CD4-positive, alpha-beta T cell treated with Interleukin-6 at 100 ng/mL for 8 hours (primary cell): ENCODE data around the gene ZNF780B.
"Not testable (repeated sequence)": the region's sequence is repeated elsewhere in the genome, so short reads cannot be mapped to it uniquely, and the experiment has no call there.

Experiments used
- DNase-seq: peaks from one replicate; pipeline ENCODE4 v3.0.0-alpha.2; 2020; ENCODE audit warnings: mixed read lengths, low spot score

The ZNF780B gene

DNA sequence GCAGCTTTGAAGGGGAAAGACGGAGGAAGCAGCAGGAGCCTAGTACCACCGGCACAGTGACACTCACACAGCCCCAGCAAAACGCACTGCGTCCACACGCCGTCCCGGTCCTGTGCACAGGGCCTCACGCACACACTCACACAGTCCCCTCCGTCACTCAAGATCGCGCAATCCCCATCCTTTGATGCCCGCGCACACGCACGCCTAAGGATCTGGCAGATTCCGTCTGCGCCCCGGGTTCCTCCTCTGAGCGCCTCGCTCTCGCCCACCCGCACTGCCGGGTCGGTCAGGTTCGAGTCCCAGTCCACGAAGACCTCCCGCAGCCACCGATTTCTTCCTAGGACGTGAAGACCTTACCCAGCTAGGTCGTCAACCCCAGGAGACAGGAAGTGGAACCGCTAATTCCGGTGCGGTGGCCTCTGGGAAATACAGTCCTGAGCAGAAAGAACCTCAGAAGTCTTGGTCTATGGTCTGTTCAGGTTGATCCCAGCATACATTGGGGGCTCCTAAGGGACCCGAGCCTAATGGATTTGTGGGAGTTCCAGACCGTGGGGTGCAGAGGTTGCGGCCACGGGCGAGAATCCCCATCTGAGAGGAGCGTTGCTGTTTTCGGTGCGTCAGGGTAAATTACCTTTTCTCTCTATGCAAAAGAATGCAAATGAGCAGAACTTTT, at the start of gene ZNF780B:
TSS of gene ZNF780B (minus strand) at position 400 of the 673 bp plus-strand sequence. CDS start 5,899 bp downstream, outside the sequence.
- peak; percentile 63 for DNase-seq

DNA sequence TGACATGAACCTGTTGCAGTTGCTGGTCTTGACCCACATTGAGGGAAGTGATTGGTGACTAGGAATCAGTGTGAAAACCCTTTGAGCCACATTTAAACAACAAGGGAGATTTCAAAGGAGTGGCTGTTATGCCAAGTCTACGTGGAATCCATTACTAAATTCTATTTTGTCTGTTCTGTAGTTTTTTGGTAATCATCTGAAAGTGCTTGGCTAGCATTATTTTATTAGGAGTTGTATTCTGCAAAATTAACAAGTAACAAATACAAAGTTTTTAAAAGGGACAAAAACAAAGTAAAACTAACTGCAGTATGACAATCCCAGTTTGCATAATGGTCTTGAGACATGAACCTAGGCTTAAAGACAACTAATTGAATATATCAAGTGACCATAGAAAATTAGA, 48.7 kb upstream of the ZNF780B start:
- DNase-seq: no peak

DNA sequence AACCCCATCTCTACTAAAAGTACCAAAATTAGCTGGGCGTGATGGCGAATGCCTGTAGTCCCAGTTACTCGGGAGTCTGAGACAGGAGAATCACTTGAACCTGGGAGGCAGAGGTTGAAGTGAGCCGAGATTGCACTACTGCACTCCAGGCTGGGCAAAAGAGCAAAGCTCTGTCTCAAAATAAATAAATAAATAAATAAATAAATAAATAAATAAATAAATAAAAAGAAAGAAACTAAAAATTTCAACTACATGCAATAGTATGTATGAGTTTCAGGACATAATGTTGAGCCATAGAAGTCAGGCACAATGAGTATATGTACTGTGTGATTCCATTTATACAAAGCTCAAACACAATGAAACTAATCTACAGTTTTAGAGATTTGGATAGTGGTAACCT, 47.6 kb upstream of the ZNF780B start:
- no peak for DNase-seq

DNA sequence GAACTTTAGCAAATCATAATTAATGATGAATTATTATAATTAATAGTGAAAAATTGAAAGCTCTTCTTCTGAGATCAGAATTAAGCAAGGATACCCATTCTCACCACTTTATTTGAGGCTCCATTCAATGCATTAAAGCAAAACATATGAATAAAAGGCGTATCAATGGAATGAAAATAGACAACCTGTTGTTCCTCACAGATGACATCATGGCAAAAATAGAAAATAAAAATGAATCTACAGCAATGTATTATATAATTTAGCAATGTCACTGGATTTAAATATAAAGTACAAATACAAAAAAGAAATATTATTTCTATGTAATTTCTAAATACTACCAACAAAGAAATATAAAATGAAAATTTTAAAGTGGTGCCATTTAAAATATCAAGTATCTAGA, 45.8 kb upstream of the ZNF780B start:
- DNase-seq: no peak

DNA sequence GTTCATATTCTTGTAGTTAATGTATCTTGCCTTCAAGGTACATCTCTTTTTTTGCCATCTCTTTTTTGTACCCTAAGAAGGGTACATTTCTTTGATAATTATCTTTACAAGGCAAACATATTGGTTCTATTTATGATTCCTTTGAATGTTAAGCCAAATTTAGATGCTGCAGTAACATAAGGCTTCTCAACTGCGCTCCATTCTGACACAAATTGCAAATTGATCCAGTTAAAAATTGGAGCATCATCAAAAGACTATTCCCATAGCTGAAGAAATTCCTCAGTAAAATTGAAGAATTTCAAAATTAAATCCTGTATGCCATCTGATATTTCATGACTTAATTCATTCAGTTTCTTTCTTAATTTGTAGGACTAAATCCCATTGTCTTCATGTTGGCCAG, 37.4 kb upstream of the ZNF780B start:
- no peak for DNase-seq

DNA sequence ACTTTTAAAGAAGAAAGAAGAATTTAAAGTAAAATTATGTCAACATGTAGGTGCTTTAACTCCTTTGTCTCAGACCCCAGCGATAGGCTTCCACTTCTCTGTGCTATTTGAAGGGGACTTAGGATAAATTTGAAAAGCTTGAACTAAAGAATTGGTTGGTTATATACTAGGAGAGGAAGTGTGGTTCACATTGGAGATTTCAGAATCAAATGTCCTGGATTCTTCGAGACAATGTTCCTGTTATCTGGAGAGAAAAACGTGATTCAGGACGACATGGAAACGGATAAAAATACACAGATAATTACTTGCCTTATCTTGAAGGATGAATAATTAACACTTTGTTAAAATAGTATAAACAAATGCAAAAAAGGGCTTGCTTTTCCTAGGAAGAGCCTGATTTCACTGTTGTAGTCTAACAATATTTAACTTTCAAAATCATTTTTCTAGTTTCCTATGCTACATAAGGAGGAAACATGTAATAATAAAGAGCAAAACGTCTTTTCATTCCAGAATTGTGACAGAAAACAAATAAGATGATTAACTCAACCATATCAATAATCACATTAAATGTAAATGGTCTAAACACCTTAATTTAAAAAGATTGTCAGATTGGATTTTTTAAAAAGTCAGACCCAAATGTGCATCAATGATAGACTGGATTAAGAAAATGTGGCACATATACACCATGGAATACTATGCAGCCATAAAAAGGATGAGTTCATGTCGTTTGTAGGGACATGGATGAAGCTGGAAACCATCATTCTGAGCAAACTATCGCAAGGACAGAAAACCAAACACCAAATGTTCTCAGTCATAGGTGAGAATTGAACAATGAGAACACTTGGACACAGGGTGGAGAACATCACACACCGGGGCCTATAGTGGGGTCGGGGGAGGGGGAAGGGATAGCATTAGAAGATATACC, 35.4 kb upstream of the ZNF780B start:
- DNase-seq: no peak

DNA sequence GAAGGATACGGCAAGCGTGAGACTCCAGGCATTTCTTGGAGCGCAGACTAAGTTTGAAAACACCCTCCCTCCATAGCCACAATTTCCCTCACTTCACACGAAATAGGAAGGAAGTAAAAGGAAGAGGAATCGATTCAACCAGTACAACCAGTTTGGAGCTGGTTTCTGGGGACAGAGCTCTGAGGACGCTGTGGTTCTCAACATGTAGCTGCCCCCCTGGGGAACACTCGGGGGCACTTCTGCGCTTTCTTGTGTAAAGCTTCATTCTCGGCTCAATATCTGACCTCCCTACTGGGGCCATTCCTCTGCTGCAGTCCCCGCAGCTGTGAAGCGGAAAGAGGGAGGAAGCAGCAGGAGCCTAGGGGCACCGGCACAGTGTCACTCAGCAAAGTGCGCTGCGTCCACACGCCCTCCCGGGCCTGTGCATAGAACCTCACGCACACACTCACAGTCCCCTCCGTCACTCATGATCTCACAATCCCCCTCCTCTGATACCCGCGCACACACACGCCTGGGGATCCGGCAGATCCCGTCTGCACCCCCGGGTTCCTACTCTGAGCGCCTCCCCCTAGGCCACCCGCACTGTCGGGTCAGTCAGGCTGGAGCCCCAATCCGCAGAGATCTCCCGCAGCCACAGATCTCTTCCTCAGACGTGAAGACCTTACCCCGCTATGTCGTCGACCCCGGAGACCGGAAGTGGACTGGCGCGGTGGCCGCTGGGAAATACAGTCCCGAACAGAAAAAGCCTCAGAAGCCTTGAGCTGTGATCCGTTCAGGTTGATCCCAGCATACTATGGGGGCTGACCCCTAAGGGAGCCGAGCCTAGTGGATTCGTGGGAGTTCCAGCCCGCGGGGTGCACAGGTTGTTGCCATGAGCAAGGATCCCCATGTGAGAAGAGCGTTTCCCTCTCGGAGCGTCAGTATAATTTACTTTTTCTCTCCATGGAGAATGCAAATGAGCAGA, 34.5 kb upstream of the ZNF780B start, which contains the start of gene ZNF780A:
TSS of gene ZNF780A (minus strand) at position 703 of the 964 bp plus-strand sequence. CDS start 6,190 bp downstream, outside the sequence.
- DNase-seq: peak; percentile 72

DNA sequence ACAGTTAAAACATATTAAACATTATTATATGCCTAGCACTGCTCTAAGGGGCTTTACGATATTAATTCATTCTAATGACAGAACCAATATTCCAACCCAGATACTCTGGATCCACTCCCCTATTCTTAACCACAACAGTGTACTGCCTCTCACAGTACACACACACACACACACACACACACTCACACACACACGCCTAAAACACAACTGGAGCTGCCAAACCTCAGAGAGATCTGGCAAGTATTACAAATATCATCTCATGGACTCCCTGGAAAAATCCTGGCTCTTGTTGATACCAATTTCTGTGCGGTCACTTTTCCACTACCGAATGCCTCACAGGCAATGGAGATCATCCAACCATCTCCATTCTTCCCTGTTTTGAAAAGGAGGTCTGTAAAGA, 33.4 kb upstream of the ZNF780B start:
- DNase-seq: no peak

DNA sequence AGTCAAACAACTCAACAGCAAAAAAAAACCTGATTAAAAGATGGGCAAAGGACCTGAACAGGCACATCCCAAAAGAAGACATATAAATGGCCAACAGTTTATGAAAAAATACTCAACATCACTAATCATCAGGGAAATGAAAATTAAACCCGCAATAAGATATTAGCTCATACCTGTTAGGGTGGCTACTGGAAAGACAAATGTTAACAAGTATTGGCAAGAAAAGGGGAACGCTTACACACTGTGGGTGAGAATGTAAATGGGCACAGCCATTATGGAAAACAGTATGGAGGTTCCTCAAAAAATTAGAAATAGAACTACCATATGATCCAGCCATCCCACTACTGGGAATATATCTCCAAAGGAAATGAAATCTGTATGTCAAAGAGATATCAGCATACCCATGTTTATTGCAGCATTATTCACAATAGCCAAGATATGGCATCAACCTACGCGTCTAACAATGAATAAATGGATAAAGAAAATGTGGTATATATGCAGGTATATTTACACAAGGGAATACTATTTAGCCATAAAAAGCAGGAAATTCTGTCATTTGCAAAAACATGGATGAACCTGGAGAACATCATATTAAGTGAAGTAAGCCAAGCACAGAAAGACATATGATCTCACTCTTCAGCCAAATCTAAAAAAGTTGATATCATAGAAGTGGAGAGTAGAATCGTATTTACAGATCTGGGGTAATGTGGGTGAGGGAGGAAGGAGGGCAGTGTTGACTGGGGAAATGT, 32.4 kb upstream of the ZNF780B start:
- DNase-seq: no peak

DNA sequence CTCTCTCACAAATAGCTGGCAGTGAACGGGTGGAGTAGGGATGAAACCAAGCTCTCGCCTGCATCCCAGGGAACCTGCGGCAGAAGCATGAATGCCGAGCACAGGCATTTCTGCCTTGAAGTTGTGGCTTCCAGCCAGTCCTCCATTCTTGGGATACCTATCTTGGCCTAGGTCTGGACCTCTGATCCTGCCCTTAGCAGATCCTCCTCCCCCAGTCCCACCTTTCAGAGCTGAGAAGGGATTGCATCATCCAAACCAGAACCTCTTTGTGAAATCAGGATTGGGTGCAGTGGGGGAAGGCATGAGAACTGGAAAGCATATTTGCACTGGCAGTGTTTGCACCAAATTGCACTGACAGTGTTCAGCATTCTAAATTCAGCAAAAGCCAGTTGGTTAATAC, 28.9 kb upstream of the ZNF780B start:
- no peak for DNase-seq

DNA sequence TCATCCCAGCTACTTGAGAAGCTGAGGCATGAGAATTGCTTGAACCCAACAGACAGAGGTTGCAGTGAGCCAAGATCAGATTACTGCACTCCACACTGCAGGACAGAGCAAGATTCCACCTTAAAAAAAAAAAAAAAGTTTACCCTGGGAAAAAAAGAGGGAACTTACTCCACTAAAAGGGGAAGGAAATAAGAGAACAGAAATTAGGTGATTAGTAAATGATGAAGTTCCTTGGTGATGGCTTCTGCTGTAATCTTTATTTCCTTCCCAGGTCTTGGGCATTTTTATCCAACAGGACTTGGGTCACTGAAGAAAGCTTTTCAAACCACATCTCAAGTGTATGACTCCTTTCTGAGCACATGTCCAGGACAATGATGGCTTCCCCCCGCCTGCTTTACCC, 25.4 kb upstream of the ZNF780B start:
- DNase-seq: no peak

DNA sequence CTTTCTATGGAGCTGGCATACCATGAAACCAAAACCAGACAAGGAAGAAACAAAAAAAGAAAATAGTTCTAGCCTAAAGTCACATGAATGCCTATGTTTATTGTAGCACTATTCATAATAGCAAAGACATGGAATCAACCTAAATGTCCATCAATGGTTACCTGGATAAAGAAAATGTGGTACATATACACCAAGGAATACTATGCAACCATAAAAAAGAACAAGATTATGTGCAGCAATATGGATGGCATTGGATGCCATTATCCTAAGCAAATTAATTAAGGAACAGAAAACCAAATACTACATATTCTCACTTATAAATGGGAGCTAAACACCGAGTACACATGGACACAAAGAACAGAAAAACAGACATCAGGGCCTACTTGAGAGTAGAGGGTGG, 24.3 kb upstream of the ZNF780B start:
- no peak for DNase-seq

DNA sequence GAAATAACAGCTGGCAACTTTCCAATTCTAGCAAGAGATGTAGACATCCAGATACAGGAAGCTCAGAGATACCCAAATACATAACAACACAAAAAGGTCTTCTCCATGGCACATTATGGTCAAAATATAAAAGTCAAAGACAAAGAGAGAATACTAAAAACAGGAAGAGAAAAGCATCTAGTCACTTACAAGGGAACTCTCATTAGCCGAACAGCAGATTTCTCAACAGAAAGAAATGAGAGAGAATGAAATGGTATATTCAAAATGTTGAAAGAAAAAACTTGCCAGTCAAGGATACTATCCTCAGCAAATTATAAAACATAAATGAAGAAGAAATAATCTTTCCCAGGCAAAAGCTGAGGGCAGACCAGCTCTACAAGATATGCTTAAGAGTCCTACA, 22.3 kb upstream of the ZNF780B start:
- no peak for DNase-seq

DNA sequence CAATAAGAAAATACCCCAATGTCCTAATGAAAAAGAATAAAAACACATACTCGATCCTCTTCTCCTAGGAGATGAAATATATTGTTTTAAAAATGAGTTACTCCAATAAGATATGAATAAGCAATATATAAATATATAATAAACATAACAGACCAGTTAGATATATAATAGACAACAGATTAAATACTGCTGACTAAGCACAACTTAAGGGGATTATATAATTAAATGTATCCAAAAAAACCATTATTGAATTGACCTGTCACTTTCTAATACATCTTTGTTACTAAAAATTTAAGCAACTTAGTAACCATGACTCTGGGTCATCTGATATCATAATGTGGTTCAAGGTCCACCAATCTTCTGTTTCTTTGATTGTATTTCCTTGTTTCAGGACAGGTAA, 14.0 kb upstream of the ZNF780B start:
- no peak for DNase-seq

DNA sequence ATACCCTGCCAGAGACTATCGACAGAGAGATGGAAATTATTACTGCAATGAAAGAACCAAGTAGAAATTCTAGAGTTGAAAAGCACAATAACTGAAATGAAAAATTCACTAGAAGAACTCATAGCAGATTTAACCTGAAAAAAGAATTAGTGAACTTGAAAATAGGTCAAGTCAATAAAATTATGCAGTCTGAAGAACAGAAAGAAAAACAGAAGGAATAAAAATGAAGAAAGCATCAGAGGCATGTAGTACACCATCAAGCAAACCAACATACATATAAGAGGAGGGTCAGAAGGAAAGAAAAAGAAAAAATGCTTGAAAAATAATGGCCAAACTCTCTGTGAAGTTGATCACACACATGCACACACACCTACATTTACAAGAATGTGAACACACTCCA, 3.6 kb upstream of the ZNF780B start:
- no peak for DNase-seq

DNA sequence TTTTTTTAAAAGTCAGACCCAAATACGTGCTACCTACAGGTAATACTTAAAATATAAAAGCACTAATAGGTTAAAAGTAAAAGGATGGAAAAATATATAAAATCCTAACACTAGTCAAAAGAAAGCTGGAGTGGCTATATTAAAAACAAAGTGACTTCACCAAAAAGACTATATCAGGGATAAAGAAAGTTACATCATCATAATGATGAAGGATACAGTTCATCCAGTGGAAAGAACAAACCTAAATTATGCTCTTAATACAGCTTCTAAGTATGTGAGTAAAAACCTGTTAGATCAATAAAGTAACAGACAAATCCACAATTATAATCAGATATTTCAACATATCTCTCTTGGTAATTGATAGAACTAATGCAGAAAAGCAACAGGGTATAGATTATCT, 1.1 kb upstream of the ZNF780B start:
- no peak for DNase-seq

DNA sequence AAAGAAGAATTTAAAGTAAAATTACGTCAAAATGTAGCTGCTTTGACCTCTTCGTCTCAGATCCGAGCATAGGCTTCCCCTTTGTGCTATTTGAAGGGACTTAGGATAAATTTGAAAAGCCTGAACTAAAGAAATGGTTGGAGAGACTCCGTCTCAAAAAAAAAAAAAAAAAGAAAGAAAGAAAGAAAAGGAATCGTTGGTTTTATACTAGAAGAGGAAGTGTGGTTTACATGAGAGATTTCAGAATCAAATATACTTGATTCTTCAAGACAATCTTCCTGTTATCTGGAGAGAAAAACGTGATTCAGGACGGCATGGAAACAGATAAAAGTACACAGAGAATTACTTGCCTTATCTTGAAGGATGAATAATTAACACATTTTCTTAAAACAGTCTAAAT, 474 bp upstream of the ZNF780B start:
- no peak for DNase-seq

DNA sequence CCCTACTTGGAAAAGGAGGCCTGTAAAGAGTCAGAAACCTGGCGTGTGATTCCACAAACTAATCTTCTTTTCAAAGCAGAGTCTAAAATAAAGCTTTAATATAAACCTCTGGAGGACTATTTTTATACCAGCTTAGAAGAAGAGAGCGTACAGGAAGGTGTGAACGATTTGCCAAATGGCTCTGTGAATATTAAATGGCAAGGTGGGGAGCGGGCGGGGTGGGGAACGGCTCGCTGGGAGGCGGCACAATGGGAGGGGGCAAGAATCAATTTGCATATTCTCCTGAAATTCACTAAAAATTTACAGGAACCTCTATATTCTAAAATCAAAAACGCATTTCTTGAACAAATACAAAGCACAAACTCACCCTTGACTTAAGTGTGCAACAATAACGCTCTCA, 982 bp downstream of the ZNF780B start:
- DNase-seq: no peak

DNA sequence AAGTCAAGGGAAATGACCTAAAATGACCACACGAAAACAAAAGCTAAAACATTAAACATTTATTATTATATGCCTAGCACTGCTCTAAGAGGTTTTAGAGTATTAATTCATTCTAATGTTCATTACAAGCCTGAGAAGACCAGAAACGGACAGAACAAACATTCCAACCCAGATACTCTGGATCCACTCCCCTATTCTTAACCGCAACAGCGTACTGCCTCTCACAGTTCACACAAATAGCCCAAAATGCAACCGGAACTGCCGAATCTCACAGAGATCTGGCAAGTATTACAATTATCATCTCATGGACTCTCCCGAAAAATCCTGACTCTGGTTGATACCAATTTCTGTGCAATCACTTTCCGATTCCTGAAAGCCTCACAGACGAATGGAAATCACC, 1.4 kb downstream of the ZNF780B start:
- no peak for DNase-seq

DNA sequence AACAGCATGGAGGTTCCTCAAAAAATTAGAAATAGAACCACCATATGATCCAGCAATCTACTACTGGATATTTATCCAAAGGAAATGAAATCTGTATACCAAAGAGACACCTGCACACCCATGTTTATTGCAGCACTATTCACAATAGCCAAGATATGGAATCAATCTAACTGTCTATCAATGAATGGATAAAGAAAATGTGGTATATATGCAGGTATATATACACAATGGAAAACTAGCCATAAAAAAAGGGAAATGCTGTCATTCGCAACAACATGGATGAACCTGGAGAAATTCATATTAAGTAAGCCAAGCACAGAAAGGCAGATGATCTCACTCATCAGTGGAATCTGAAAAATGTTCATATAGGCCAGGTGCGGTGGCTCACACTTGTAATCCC, 2.5 kb downstream of the ZNF780B start:
- no peak for DNase-seq

DNA sequence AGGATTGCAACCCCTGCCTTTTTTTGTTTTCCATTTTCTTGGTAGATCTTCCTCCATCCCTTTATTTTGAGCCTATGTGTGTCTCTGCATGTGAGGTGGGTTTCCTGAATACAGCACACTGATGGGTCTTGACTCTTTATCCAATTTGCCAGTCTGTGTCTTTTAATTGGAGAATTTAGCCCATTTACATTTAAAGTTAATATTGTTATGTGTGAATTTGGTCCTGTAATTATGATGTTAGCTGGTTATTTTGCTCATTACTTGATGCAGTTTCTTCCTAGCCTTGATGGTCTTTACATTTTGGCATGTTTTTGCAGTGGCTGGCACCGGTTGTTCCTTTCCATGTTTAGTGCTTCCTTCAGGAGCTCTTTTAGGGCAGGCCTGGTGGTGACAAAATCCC, 14.3 kb downstream of the ZNF780B start:
- not testable (repeated sequence) for DNase-seq
